Islet of Langerhans (tissue), 1 donor: Measurements from ENCODE around the gene DDOST.
A peak's percentile ranks its signal among the peaks of the same experiment; 100 is the strongest.

ENCODE experiments used
- FAIRE-seq: peaks from one replicate; lab custom pipeline; 2011; peaks lifted over from hg19 to GRCh38; lab: Jason Lieb, UNC

Gene DDOST

GRCh38 chr1:20661207-20662109 lies at the start of gene DDOST:
TSS of gene DDOST (minus strand) at chr1:20661369. CDS start at chr1:20661350, 19 bp downstream.
- FAIRE-seq = peak; percentile 95

- no peak for FAIRE-seq
These were observed 49.5 kb upstream of the DDOST start for GRCh38 chr1:20710469-20711284.

- no peak for FAIRE-seq
These were observed 48.7 kb upstream of the DDOST start for GRCh38 chr1:20709868-20710267.

- no peak for FAIRE-seq
These were observed 47.7 kb upstream of the DDOST start for GRCh38 chr1:20708891-20709290.

GRCh38 chr1:20708057-20708456 lies 46.9 kb upstream of the DDOST start:
- no peak for FAIRE-seq

GRCh38 chr1:20706841-20707240 lies 45.7 kb upstream of the DDOST start:
- no peak for FAIRE-seq

- no peak for FAIRE-seq
These were observed 44.1 kb upstream of the DDOST start for GRCh38 chr1:20705203-20705755.

- FAIRE-seq = no peak
These were observed 43.4 kb upstream of the DDOST start for GRCh38 chr1:20704390-20705202.

- FAIRE-seq = no peak
These were observed 42.1 kb upstream of the DDOST start for GRCh38 chr1:20703124-20703756.

GRCh38 chr1:20702416-20702815 lies 41.2 kb upstream of the DDOST start:
- FAIRE-seq = no peak

GRCh38 chr1:20701847-20702246 lies 40.7 kb upstream of the DDOST start:
- no peak for FAIRE-seq

GRCh38 chr1:20701446-20701845 lies 40.3 kb upstream of the DDOST start:
- FAIRE-seq = no peak

- no peak for FAIRE-seq
These were observed 39.6 kb upstream of the DDOST start for GRCh38 chr1:20700636-20701215.

GRCh38 chr1:20699558-20699957 lies 38.4 kb upstream of the DDOST start:
- FAIRE-seq = no peak

GRCh38 chr1:20698195-20698910 lies 37.2 kb upstream of the DDOST start:
- no peak for FAIRE-seq

- no peak for FAIRE-seq
These were observed 36.4 kb upstream of the DDOST start for GRCh38 chr1:20697563-20697962.

- FAIRE-seq = no peak
These were observed 35.5 kb upstream of the DDOST start for GRCh38 chr1:20696397-20697333.

- no peak for FAIRE-seq
These were observed 34.3 kb upstream of the DDOST start for GRCh38 chr1:20695515-20695914.

- no peak for FAIRE-seq
These were observed 32.5 kb upstream of the DDOST start for GRCh38 chr1:20693623-20694022.
